Measurements from ENCODE around the gene APBA1.

Gene APBA1

GRCh38 chr9:69472101-69472620 is 200.0 kb downstream of the APBA1 start:
- no peak overlapping the region for H3K9ac ChIP-seq (ENCODE audit: low read depth in 1 of 2, low read length in 2 of 2)
- H3K27me3 ChIP-seq (ENCODE audit: control insufficient read depth in 1 of 2, insufficient read depth in 2 of 2, low read length in 2 of 2) = no peaks in the 10 kb centered on the region
- no peaks in the 10 kb centered on the region for H3K36me3 ChIP-seq (ENCODE audit: control insufficient read depth in 1 of 2, insufficient read depth in 2 of 2, low read length in 2 of 2)
- H3K27ac ChIP-seq (ENCODE audit: low read depth, low read length) = no peak overlapping the region
- H3K9me3 ChIP-seq (ENCODE audit: control insufficient read depth in 1 of 2, low read length in 2 of 2) = no peaks in the 10 kb centered on the region
- no peak overlapping the region for H3K4me3 ChIP-seq (ENCODE audit: low read depth in 1 of 2, low read length in 2 of 2)
- H3K4me1 ChIP-seq (ENCODE audit: control insufficient read depth in 1 of 2, insufficient read depth in 2 of 2, low read length in 2 of 2) = peaks cover 15 to 21% of the 10 kb centered on the region in 2 donors

GRCh38 chr9:69471433-69471832 is 200.7 kb downstream of the APBA1 start:
- no peak overlapping the region for H3K27ac ChIP-seq (ENCODE audit: low read depth, low read length)
- H3K9ac ChIP-seq (ENCODE audit: low read depth in 1 of 2, low read length in 2 of 2) = no peak overlapping the region
- no peaks in the 10 kb centered on the region for H3K27me3 ChIP-seq (ENCODE audit: control insufficient read depth in 1 of 2, insufficient read depth in 2 of 2, low read length in 2 of 2)
- H3K9me3 ChIP-seq (ENCODE audit: control insufficient read depth in 1 of 2, low read length in 2 of 2) = no peaks in the 10 kb centered on the region
- H3K4me1 ChIP-seq (ENCODE audit: control insufficient read depth in 1 of 2, insufficient read depth in 2 of 2, low read length in 2 of 2) = peaks cover 15 to 21% of the 10 kb centered on the region in 2 donors
- no peaks in the 10 kb centered on the region for H3K36me3 ChIP-seq (ENCODE audit: control insufficient read depth in 1 of 2, insufficient read depth in 2 of 2, low read length in 2 of 2)
- H3K4me3 ChIP-seq (ENCODE audit: low read depth in 1 of 2, low read length in 2 of 2) = no peak overlapping the region

GRCh38 chr9:69470186-69470977 is 201.8 kb downstream of the APBA1 start:
- H3K9ac ChIP-seq (ENCODE audit: low read depth in 1 of 2, low read length in 2 of 2) = peak overlapping the region in 1 of 2 donors; percentile 24
- H3K4me3 ChIP-seq (ENCODE audit: low read depth in 1 of 2, low read length in 2 of 2) = peak overlapping the region in 1 of 2 donors; percentile 27
- peaks cover 15 to 21% of the 10 kb centered on the region in 2 donors for H3K4me1 ChIP-seq (ENCODE audit: control insufficient read depth in 1 of 2, insufficient read depth in 2 of 2, low read length in 2 of 2)
- H3K36me3 ChIP-seq (ENCODE audit: control insufficient read depth in 1 of 2, insufficient read depth in 2 of 2, low read length in 2 of 2) = no peaks in the 10 kb centered on the region
- H3K9me3 ChIP-seq (ENCODE audit: control insufficient read depth in 1 of 2, low read length in 2 of 2) = no peaks in the 10 kb centered on the region
- no peaks in the 10 kb centered on the region for H3K27me3 ChIP-seq (ENCODE audit: control insufficient read depth in 1 of 2, insufficient read depth in 2 of 2, low read length in 2 of 2)
- H3K27ac ChIP-seq (ENCODE audit: low read depth, low read length) = no peak overlapping the region

GRCh38 chr9:69469136-69469535 is 203.0 kb downstream of the APBA1 start:
- Histone ChIP-seq H3K36me3 (ENCODE audit: control insufficient read depth in 1 of 2, insufficient read depth in 2 of 2, low read length in 2 of 2) (no peaks in the 10 kb centered on the region), H3K4me1 (ENCODE audit: control insufficient read depth in 1 of 2, insufficient read depth in 2 of 2, low read length in 2 of 2) (peaks cover 15 to 21% of the 10 kb centered on the region in 2 donors), H3K9me3 (ENCODE audit: control insufficient read depth in 1 of 2, low read length in 2 of 2) (no peaks in the 10 kb centered on the region), H3K27ac (ENCODE audit: low read depth, low read length) (no peak overlapping the region), H3K27me3 (ENCODE audit: control insufficient read depth in 1 of 2, insufficient read depth in 2 of 2, low read length in 2 of 2) (no peaks in the 10 kb centered on the region), H3K4me3 (ENCODE audit: low read depth in 1 of 2, low read length in 2 of 2) (no peak overlapping the region), H3K9ac (ENCODE audit: low read depth in 1 of 2, low read length in 2 of 2) (no peak overlapping the region)

- no peaks in the 10 kb centered on the region for H3K9me3 ChIP-seq (ENCODE audit: control insufficient read depth in 1 of 2, low read length in 2 of 2)
- H3K9ac ChIP-seq (ENCODE audit: low read depth in 1 of 2, low read length in 2 of 2) = no peak overlapping the region
- H3K4me1 ChIP-seq (ENCODE audit: control insufficient read depth in 1 of 2, insufficient read depth in 2 of 2, low read length in 2 of 2) = peaks cover 15 to 21% of the 10 kb centered on the region in 2 donors
- H3K27me3 ChIP-seq (ENCODE audit: control insufficient read depth in 1 of 2, insufficient read depth in 2 of 2, low read length in 2 of 2) = no peaks in the 10 kb centered on the region
- H3K4me3 ChIP-seq (ENCODE audit: low read depth in 1 of 2, low read length in 2 of 2) = no peak overlapping the region
- no peaks in the 10 kb centered on the region for H3K36me3 ChIP-seq (ENCODE audit: control insufficient read depth in 1 of 2, insufficient read depth in 2 of 2, low read length in 2 of 2)
- H3K27ac ChIP-seq (ENCODE audit: low read depth, low read length) = no peak overlapping the region
These were observed 203.8 kb downstream of the APBA1 start for GRCh38 chr9:69468380-69468779.

- Histone ChIP-seq H3K9ac (ENCODE audit: low read depth in 1 of 2, low read length in 2 of 2) (no peak overlapping the region), H3K4me3 (ENCODE audit: low read depth in 1 of 2, low read length in 2 of 2) (no peak overlapping the region), H3K27me3 (ENCODE audit: control insufficient read depth in 1 of 2, insufficient read depth in 2 of 2, low read length in 2 of 2) (no peaks in the 10 kb centered on the region), H3K27ac (ENCODE audit: low read depth, low read length) (no peak overlapping the region), H3K4me1 (ENCODE audit: control insufficient read depth in 1 of 2, insufficient read depth in 2 of 2, low read length in 2 of 2) (peaks cover 11 to 13% of the 10 kb centered on the region in 2 donors), H3K36me3 (ENCODE audit: control insufficient read depth in 1 of 2, insufficient read depth in 2 of 2, low read length in 2 of 2) (no peaks in the 10 kb centered on the region), H3K9me3 (ENCODE audit: control insufficient read depth in 1 of 2, low read length in 2 of 2) (no peaks in the 10 kb centered on the region)
These were observed 206.0 kb downstream of the APBA1 start for GRCh38 chr9:69466151-69466550.

GRCh38 chr9:69465473-69465872 is 206.7 kb downstream of the APBA1 start:
- H3K9me3 ChIP-seq (ENCODE audit: control insufficient read depth in 1 of 2, low read length in 2 of 2) = no peaks in the 10 kb centered on the region
- H3K4me1 ChIP-seq (ENCODE audit: control insufficient read depth in 1 of 2, insufficient read depth in 2 of 2, low read length in 2 of 2) = peaks cover 5 to 6% of the 10 kb centered on the region in 2 donors
- no peaks in the 10 kb centered on the region for H3K27me3 ChIP-seq (ENCODE audit: control insufficient read depth in 1 of 2, insufficient read depth in 2 of 2, low read length in 2 of 2)
- H3K4me3 ChIP-seq (ENCODE audit: low read depth in 1 of 2, low read length in 2 of 2) = no peak overlapping the region
- H3K9ac ChIP-seq (ENCODE audit: low read depth in 1 of 2, low read length in 2 of 2) = no peak overlapping the region
- no peak overlapping the region for H3K27ac ChIP-seq (ENCODE audit: low read depth, low read length)
- H3K36me3 ChIP-seq (ENCODE audit: control insufficient read depth in 1 of 2, insufficient read depth in 2 of 2, low read length in 2 of 2) = no peaks in the 10 kb centered on the region

GRCh38 chr9:69463497-69464068 is 208.6 kb downstream of the APBA1 start:
- Histone ChIP-seq H3K36me3 (ENCODE audit: control insufficient read depth in 1 of 2, insufficient read depth in 2 of 2, low read length in 2 of 2) (no peaks in the 10 kb centered on the region), H3K4me3 (ENCODE audit: low read depth in 1 of 2, low read length in 2 of 2) (no peak overlapping the region), H3K9me3 (ENCODE audit: control insufficient read depth in 1 of 2, low read length in 2 of 2) (no peaks in the 10 kb centered on the region), H3K27me3 (ENCODE audit: control insufficient read depth in 1 of 2, insufficient read depth in 2 of 2, low read length in 2 of 2) (no peaks in the 10 kb centered on the region), H3K9ac (ENCODE audit: low read depth in 1 of 2, low read length in 2 of 2) (no peak overlapping the region), H3K27ac (ENCODE audit: low read depth, low read length) (no peak overlapping the region), H3K4me1 (ENCODE audit: control insufficient read depth in 1 of 2, insufficient read depth in 2 of 2, low read length in 2 of 2) (no peaks in the 10 kb centered on the region)

- no peak overlapping the region for H3K27ac ChIP-seq (ENCODE audit: low read depth, low read length)
- no peaks in the 10 kb centered on the region for H3K4me1 ChIP-seq (ENCODE audit: control insufficient read depth in 1 of 2, insufficient read depth in 2 of 2, low read length in 2 of 2)
- H3K36me3 ChIP-seq (ENCODE audit: control insufficient read depth in 1 of 2, insufficient read depth in 2 of 2, low read length in 2 of 2) = no peaks in the 10 kb centered on the region
- H3K9me3 ChIP-seq (ENCODE audit: control insufficient read depth in 1 of 2, low read length in 2 of 2) = no peaks in the 10 kb centered on the region
- no peak overlapping the region for H3K4me3 ChIP-seq (ENCODE audit: low read depth in 1 of 2, low read length in 2 of 2)
- no peak overlapping the region for H3K9ac ChIP-seq (ENCODE audit: low read depth in 1 of 2, low read length in 2 of 2)
- no peaks in the 10 kb centered on the region for H3K27me3 ChIP-seq (ENCODE audit: control insufficient read depth in 1 of 2, insufficient read depth in 2 of 2, low read length in 2 of 2)
These were observed 209.8 kb downstream of the APBA1 start for GRCh38 chr9:69462394-69462793.

GRCh38 chr9:69461103-69461887 is 210.9 kb downstream of the APBA1 start:
- H3K4me3 ChIP-seq (ENCODE audit: low read depth in 1 of 2, low read length in 2 of 2) = no peak overlapping the region
- no peak overlapping the region for H3K27ac ChIP-seq (ENCODE audit: low read depth, low read length)
- no peak overlapping the region for H3K9ac ChIP-seq (ENCODE audit: low read depth in 1 of 2, low read length in 2 of 2)
- no peaks in the 10 kb centered on the region for H3K9me3 ChIP-seq (ENCODE audit: control insufficient read depth in 1 of 2, low read length in 2 of 2)
- H3K36me3 ChIP-seq (ENCODE audit: control insufficient read depth in 1 of 2, insufficient read depth in 2 of 2, low read length in 2 of 2) = no peaks in the 10 kb centered on the region
- H3K27me3 ChIP-seq (ENCODE audit: control insufficient read depth in 1 of 2, insufficient read depth in 2 of 2, low read length in 2 of 2) = no peaks in the 10 kb centered on the region
- no peaks in the 10 kb centered on the region for H3K4me1 ChIP-seq (ENCODE audit: control insufficient read depth in 1 of 2, insufficient read depth in 2 of 2, low read length in 2 of 2)
